Forelimb muscle (tissue), 1 donor: Measurements from ENCODE around the gene ASAP2. TPM values are rescaled to one million over a fixed set of nuclear protein-coding genes. Genes with fewer than 3 reads are reported as not detected.

Source experiments
- DNase-seq: peaks from one replicate; pipeline ENCODE4 v3.0.0-alpha.2; 2013; ENCODE audit warnings: low read depth
- polyA plus RNA-seq: library from polyadenylated mRNA; unstranded; fragments of 120-200 nt; gene quantifications from one replicate; pipeline ENCODE4 v1.2.1, GENCODE V29; 2013; ENCODE audit not compliant: insufficient read length

The ASAP2 gene
- polyA plus RNA-seq, 1 donor = 17.6 TPM

GRCh38 chr2:9292426-9292825 is 85.8 kb downstream of the ASAP2 start:
- no peak for DNase-seq

- no peak for DNase-seq
Measured at GRCh38 chr2:9294764-9295163, 88.2 kb downstream of the ASAP2 start.

GRCh38 chr2:9296559-9296958 is 89.9 kb downstream of the ASAP2 start:
- DNase-seq = no peak

- DNase-seq = no peak
Measured at GRCh38 chr2:9297156-9297555, 90.5 kb downstream of the ASAP2 start.

GRCh38 chr2:9297807-9298206 is 91.2 kb downstream of the ASAP2 start:
- DNase-seq = no peak

- no peak for DNase-seq
Measured at GRCh38 chr2:9298583-9298982, 92.0 kb downstream of the ASAP2 start.

- DNase-seq = no peak
Measured at GRCh38 chr2:9299161-9300100, 92.8 kb downstream of the ASAP2 start.

- no peak for DNase-seq
Measured at GRCh38 chr2:9300214-9300613, 93.6 kb downstream of the ASAP2 start.

- DNase-seq = no peak
Measured at GRCh38 chr2:9300829-9301453, 94.3 kb downstream of the ASAP2 start.

GRCh38 chr2:9302755-9303154 is 96.1 kb downstream of the ASAP2 start:
- DNase-seq = no peak

- DNase-seq = no peak
Measured at GRCh38 chr2:9303528-9304225, 97.1 kb downstream of the ASAP2 start.

- DNase-seq = no peak
Measured at GRCh38 chr2:9306911-9307310, 100.3 kb downstream of the ASAP2 start.

- no peak for DNase-seq
Measured at GRCh38 chr2:9307535-9307934, 100.9 kb downstream of the ASAP2 start.

- DNase-seq = no peak
Measured at GRCh38 chr2:9308186-9308955, 101.8 kb downstream of the ASAP2 start.

GRCh38 chr2:9309147-9309546 is 102.5 kb downstream of the ASAP2 start:
- no peak for DNase-seq

- peak; percentile 63 for DNase-seq
Measured at GRCh38 chr2:9310377-9310776, 103.8 kb downstream of the ASAP2 start.

- DNase-seq = no peak
Measured at GRCh38 chr2:9310798-9311197, 104.2 kb downstream of the ASAP2 start.

- DNase-seq = peak; percentile 60
Measured at GRCh38 chr2:9311488-9311887, 104.9 kb downstream of the ASAP2 start.

GRCh38 chr2:9312591-9312990 is 106.0 kb downstream of the ASAP2 start:
- no peak for DNase-seq

- no peak for DNase-seq
Measured at GRCh38 chr2:9313443-9313842, 106.8 kb downstream of the ASAP2 start.

- DNase-seq = no peak
Measured at GRCh38 chr2:9315280-9315847, 108.8 kb downstream of the ASAP2 start.
